Adrenal gland (tissue), 12 donors: ENCODE measurements around the gene SULT2B1. TPM values are rescaled to one million over a fixed set of nuclear protein-coding genes. Genes with fewer than 3 reads are reported as not detected.
A peak's percentile ranks its signal among the peaks of the same experiment; 100 is the strongest.

ENCODE experiments used
- DNase-seq, 7 donors: peaks; one replicate each; pipeline ENCODE4 v3.0.0-alpha.2; 2019 to 2020
- H3K27ac ChIP-seq, 5 donors: fragments of 200-600 bp; sonication (generic) in 4 of 5; 1 replicate in 3 of 5; 2 replicates in 2 of 5; pipeline versions ENCODE4 v1.5.1 to v1.8.0; 2016 to 2020; ENCODE audit warnings: mild to moderate bottlenecking in 1 of 5
- H3K27me3 ChIP-seq: fragments of 200-600 bp; 2 replicates; pipeline ENCODE4 v1.8.0; 2021
- H3K36me3 ChIP-seq, 2 donors: fragments of 200-600 bp; replicated peaks in 1 of 2; 1 replicate in 1 of 2; 2 replicates in 1 of 2; pipeline versions ENCODE4 v1.5.1 to v1.8.0; 2018 to 2022
- H3K4me1 ChIP-seq, 2 donors: fragments of 200-600 bp; replicated peaks in 1 of 2; 1 replicate in 1 of 2; 2 replicates in 1 of 2; pipeline versions ENCODE4 v1.5.1 to v1.8.0; 2018 to 2021
- H3K4me3 ChIP-seq, 4 donors: fragments of 200-600 bp; sonication (generic) in 3 of 4; one replicate each; pipeline ENCODE4 v1.5.1; 2016 to 2018
- H3K9me3 ChIP-seq, 3 donors: fragments of 200-600 bp; sonication (generic) in 1 of 3; replicated peaks in 1 of 3; 1 replicate in 2 of 3; 2 replicates in 1 of 3; pipeline versions ENCODE4 v1.5.1 to v1.8.0; 2016 to 2021
- CTCF ChIP-seq, 6 experiments: fragments of 450-650 bp in 4 of 6; fragments of 200-600 bp in 2 of 6; sonication (generic) in 1 of 6; IDR thresholded peaks; 1 replicate in 5 of 6; 2 replicates in 1 of 6; pipeline versions ENCODE4 v1.5.1 to v1.8.0; 2016 to 2021; ENCODE audit warnings: antibody characterized with exemption in 6 of 6, mild to moderate bottlenecking in 2 of 6, moderate library complexity in 1 of 6
- POLR2A ChIP-seq, 2 donors: fragments of 450-650 bp; IDR thresholded peaks; one replicate each; pipeline ENCODE4 v1.6.1; 2017; ENCODE audit warnings: antibody characterized with exemption in 2 of 2, mild to moderate bottlenecking in 2 of 2, moderate library complexity in 1 of 2
- WGBS, 4 donors: extraction: QIAGEN DNeasy Blood & Tissue Kit in 2 of 4; methylation state at CpG; one replicate each; pipeline versions ENCODE4 v1.1.5 to v1.1.7; 2013 to 2017; 5-methylcytosine and 5-hydroxymethylcytosine counted together
- intact Hi-C, 2 donors: fragments of 100-400 bp; cut with DNase I; formaldehyde crosslinking; loops; one replicate each; pipeline versions ENCODE4 v1.14.1 to v1.15.0; 2022 to 2023
- polyA plus RNA-seq, 3 donors: library from polyadenylated mRNA; stranded (reverse); fragments of 200-250 nt in 2 of 3; fragments of 350-450 nt in 1 of 3; fragmentation: Illumina TruSeq in 1 of 3; extraction: RNeasy Lipid Tissue Mini Kit (QIAGEN cat#74804) in 1 of 3; gene quantifications; one replicate each; pipeline ENCODE4 v1.2.3, GENCODE V29; 2013 to 2014
- total RNA-seq, 9 donors: library from RNA; depleted of rRNA in 4 of 9; stranded (reverse); fragments of >200 nt in 4 of 9; fragments of 120-200 nt in 1 of 9; fragmentation: NEBNext Ultra II Directional in 1 of 9; extraction: Animal tissue kit (Norgen Biotek cat#: 25700) in 1 of 9; gene quantifications; one replicate each; pipeline versions ENCODE4 v1.1.0 to v1.2.4, GENCODE V29; 2013 to 2023
- donor health status: healthy with polysubstance abuse.
- donor health status: Bipolar disorder and iron deficiency.
- donor health status: DM: yes; HTN: yes; CAD: no.
- donor health status: DM: no; HTN: no; CAD: no.
- donor health status: DM: no; HTN: no; CAD: no.
- donor health status: DM: yes; HTN: yes; CAD: no.

Gene SULT2B1
- total and polyA plus RNA-seq, 12 donors: 0.22 to 1.4 (median 0.52) TPM; not detected in 3

GRCh38 chr19:48624067-48624594 is 72.2 kb downstream of the SULT2B1 start:
- intact Hi-C loops: no loop called here
- Histone ChIP-seq H3K27ac (peak overlapping the region; percentile 34 to 89 (median 75)), H3K9me3 (no peaks in the 10 kb centered on the region), H3K4me1 (peaks cover 22 to 30% of the 10 kb centered on the region in 2 donors), H3K36me3 (no peaks in the 10 kb centered on the region), H3K4me3 (peak overlapping the region in 2 of 4 donors; percentile 44 to 65), H3K27me3 (no peaks in the 10 kb centered on the region)
- peak; percentile 97 to 99 (median 98) for DNase-seq
- TF ChIP-seq CTCF (IDR thresholded peaks at IDR 0.05) (peak in 1 of 6 experiments; percentile 12), POLR2A (IDR thresholded peaks at IDR 0.05) (peak in 1 of 2 donors; percentile 18)
- WGBS, 4 donors: 0 to 1% (median 1%) methylated on average over 9 to 40 of the region's 40 CpGs

- no peak for TF ChIP-seq CTCF (IDR thresholded peaks at IDR 0.05)
- TF ChIP-seq POLR2A (IDR thresholded peaks at IDR 0.05): no peak
- WGBS, 4 donors: 61 to 65% (median 63%) methylated on average over 24 of the region's 24 CpGs
- no peaks in the 10 kb centered on the region for H3K36me3 ChIP-seq
- H3K4me1 ChIP-seq: peaks cover 17 to 31% of the 10 kb centered on the region in 2 donors
- peak overlapping the region in 1 of 4 donors; percentile 65 for H3K4me3 ChIP-seq
- DNase-seq: peak in 2 of 7 donors; percentile 25 to 45
- H3K9me3 ChIP-seq: no peaks in the 10 kb centered on the region
- H3K27me3 ChIP-seq: no peaks in the 10 kb centered on the region
- intact Hi-C loops: no loop called here
- H3K27ac ChIP-seq: peak overlapping the region in 4 of 5 donors; percentile 58 to 89 (median 79)
These were observed 73.1 kb downstream of the SULT2B1 start for GRCh38 chr19:48624791-48625723.

GRCh38 chr19:48625891-48626327 is 73.9 kb downstream of the SULT2B1 start:
- DNase-seq: peak in 4 of 7 donors; percentile 32 to 62 (median 49)
- Histone ChIP-seq H3K27me3 (no peaks in the 10 kb centered on the region), H3K36me3 (no peaks in the 10 kb centered on the region), H3K4me3 (no peak overlapping the region), H3K27ac (no peak overlapping the region), H3K4me1 (peaks cover 24 to 37% of the 10 kb centered on the region in 2 donors), H3K9me3 (no peaks in the 10 kb centered on the region)
- TF ChIP-seq POLR2A (IDR thresholded peaks at IDR 0.05) (no peak), CTCF (IDR thresholded peaks at IDR 0.05) (no peak)
- intact Hi-C loops: no loop called here
- 93 to 98% (median 96%) methylated on average over 9 to 30 of the region's 30 CpGs for WGBS, 4 donors

DNA sequence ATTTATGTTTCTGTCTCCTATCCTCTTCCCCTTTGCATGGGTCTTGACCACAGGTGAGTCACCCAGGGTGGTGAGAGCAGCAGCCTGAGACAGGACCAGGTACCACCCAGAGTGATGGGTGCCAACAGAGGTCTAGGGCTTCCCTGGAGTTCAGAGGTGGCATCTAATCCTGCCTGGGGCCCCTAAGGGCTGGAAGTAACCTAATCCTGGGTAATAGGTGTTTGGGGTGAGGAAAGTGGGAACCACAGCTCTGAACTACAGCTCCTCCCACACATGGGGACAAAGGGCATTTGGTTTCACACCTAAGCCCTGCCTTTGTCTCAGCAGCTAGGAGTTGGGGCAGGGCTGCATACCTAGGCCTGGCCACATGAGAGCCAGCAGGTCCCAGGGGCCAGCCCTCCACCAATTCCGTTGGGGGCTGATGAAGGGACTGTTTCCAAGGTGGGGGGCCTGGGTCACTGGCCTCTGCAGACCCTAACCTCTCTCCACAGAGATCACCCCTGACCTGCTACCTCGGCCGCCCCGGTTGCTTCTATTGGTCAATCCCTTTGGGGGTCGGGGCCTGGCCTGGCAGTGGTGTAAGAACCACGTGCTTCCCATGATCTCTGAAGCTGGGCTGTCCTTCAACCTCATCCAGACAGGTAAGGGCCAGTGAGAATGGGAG is 75.4 kb downstream of the SULT2B1 start:
- intact Hi-C loops: no loop called here
- DNase-seq: peak in 2 of 7 donors; percentile 32 to 59
- peaks cover 26 to 47% of the 10 kb centered on the region in 2 donors for H3K4me1 ChIP-seq
- no peak overlapping the region for H3K4me3 ChIP-seq
- H3K36me3 ChIP-seq: peaks cover 0 to 7% of the 10 kb centered on the region in 2 donors
- H3K9me3 ChIP-seq: no peaks in the 10 kb centered on the region
- H3K27ac ChIP-seq: no peak overlapping the region
- 55 to 75% (median 72%) methylated on average over 1 to 6 of the region's 6 CpGs for WGBS, 4 donors
- no peaks in the 10 kb centered on the region for H3K27me3 ChIP-seq
- no peak for TF ChIP-seq CTCF (IDR thresholded peaks at IDR 0.05)
- no peak for TF ChIP-seq POLR2A (IDR thresholded peaks at IDR 0.05)
